ENCODE results near the gene USH1C. TPM values are rescaled to one million over a fixed set of nuclear protein-coding genes. Genes with fewer than 3 reads are reported as not detected.

The USH1C gene
- total and polyA plus RNA-seq, 12 donors = 0.22 to 1.9 (median 0.97) TPM; not detected in 9

DNA sequence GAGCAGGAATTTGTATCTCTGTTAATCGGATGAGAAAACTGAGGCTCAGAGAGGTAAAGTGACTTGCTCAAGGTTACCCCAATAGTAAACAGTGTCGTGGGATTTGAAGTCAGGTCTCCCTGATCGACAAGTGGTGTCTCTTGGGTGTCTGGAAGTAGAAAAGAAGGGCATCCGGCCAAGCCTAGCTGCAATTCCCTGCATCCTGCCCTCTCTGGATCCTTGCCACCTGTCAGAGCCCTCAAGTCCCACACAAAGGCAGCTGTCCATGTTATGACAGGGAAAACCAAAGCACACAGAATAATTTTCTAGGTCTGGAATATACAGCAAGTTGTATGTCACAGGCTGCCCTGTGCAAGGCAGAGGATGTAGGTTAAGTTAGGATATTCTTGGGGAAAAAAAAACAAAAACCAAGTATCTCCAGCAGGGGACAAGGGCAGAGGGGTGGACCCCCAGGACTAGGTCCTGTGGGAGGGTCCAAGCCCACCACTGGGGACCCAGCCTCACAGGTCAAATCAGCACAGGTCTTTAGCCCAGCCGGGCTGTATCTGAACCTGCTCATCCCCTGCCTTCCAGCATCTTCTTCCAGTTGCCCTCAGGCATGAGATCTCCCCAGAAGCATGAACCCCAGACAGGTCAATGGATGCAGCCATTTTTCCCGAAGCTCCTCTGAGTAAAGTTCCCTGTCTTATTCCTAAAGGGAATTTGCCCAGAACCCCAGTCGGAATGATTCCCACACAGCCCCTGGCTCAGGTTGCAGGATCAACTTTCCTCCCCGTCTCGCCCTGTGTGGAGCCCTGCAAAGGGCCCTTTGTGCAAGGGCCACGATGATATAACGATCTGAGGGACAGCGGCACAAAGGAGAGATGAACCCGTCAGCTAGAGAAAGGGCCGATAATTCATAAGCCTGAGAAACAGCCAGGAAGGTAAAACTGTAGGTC is 15.0 kb downstream of the USH1C start:
- DNase-seq = peak in 1 of 2 donors; percentile 26
- 65 to 69% methylated on average over 14 of the region's 14 CpGs for WGBS, 2 donors
- peak in 5 of 8 donors; percentile 10 to 69 (median 42) for ATAC-seq
- no peak overlapping the region for H3K4me3 ChIP-seq
- no peak overlapping the region for H3K27ac ChIP-seq
- H3K36me3 ChIP-seq = no peaks in the 10 kb centered on the region
- intact Hi-C loops (cut with DNase I) = loop anchor here in 1 of 10 donors (2.0 kb wide), 1 partner anchor 144 kb away; no protein-coding TSS in a partner anchor
- H3K9me3 ChIP-seq = no peaks in the 10 kb centered on the region
- TF ChIP-seq, protein P1, sequence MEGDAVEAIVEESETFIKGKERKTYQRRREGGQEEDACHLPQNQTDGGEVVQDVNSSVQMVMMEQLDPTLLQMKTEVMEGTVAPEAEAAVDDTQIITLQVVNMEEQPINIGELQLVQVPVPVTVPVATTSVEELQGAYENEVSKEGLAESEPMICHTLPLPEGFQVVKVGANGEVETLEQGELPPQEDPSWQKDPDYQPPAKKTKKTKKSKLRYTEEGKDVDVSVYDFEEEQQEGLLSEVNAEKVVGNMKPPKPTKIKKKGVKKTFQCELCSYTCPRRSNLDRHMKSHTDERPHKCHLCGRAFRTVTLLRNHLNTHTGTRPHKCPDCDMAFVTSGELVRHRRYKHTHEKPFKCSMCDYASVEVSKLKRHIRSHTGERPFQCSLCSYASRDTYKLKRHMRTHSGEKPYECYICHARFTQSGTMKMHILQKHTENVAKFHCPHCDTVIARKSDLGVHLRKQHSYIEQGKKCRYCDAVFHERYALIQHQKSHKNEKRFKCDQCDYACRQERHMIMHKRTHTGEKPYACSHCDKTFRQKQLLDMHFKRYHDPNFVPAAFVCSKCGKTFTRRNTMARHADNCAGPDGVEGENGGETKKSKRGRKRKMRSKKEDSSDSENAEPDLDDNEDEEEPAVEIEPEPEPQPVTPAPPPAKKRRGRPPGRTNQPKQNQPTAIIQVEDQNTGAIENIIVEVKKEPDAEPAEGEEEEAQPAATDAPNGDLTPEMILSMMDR (IDR thresholded peaks at IDR 0.05) = no peak
- peaks cover 0 to 20% (median 0%) of the 10 kb centered on the region in 9 donors for H3K4me1 ChIP-seq
- H3K27me3 ChIP-seq = peaks cover 0 to 18% (median 5%) of the 10 kb centered on the region in 7 donors

DNA sequence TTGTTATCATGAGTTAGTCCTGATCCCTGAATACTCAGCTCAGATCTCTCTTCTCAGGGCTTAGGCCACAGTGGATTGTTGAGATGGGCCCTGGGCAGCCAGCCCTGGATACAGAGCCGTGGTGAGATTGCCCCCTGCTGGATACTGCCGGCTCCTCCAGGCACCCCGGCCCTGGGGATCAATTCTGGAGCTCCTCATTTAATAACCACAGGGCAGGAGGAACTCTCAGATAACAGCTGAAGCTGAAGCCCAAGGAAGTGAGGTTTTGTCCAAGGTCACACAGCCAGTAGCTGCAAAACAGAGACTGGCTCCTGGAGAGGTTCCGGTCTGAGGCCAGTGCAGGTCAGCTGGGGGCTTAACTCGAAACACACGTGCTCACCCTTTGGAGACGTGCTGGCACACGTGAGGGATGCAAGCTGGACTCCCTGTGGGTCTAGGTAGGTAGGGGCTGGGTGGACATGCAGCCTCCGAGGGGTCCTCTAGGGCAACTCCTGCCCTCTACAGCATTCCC is 16.0 kb downstream of the USH1C start:
- no peaks in the 10 kb centered on the region for H3K9me3 ChIP-seq
- peak; percentile 47 to 49 for DNase-seq
- H3K27ac ChIP-seq = no peak overlapping the region
- intact Hi-C loops (cut with DNase I) = loop anchor here in 1 of 10 donors (2.0 kb wide), 1 partner anchor 143 kb away; no protein-coding TSS in a partner anchor
- H3K4me3 ChIP-seq = no peak overlapping the region
- peak in 7 of 8 donors; percentile 66 to 85 (median 77) for ATAC-seq
- no peaks in the 10 kb centered on the region for H3K36me3 ChIP-seq
- TF ChIP-seq, protein P1 (IDR thresholded peaks at IDR 0.05) = peak; percentile 30 to 78 (median 72)
- WGBS, 2 donors = 54 to 70% methylated on average over 9 of the region's 9 CpGs
- H3K4me1 ChIP-seq = peaks cover 0 to 20% (median 0%) of the 10 kb centered on the region in 9 donors
- H3K27me3 ChIP-seq = peaks cover 0 to 9% (median 0%) of the 10 kb centered on the region in 7 donors

DNA sequence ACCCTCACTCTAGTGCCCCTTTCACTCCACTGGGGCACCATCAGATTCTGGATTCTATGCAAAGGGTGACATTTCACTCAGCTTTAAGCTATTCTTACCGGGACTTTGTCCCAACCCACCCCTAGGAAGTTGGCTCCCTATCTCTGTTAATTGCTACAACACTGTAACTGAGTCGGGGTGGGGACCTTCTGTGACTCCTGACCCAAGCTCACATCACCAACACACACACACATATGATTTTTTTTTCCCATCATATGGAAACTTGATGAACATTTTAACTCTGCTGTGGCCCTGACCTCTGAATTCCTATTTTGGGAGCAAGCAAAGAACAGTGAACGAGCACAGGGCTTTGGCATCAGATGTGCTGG is 16.6 kb downstream of the USH1C start:
- no peaks in the 10 kb centered on the region for H3K36me3 ChIP-seq
- no peaks in the 10 kb centered on the region for H3K9me3 ChIP-seq
- DNase-seq (no peak), ATAC-seq (no peak)
- intact Hi-C loops (cut with DNase I) = no loop called here
- H3K27me3 ChIP-seq = peaks cover 0 to 4% (median 0%) of the 10 kb centered on the region in 7 donors
- peaks cover 0 to 20% (median 0%) of the 10 kb centered on the region in 9 donors for H3K4me1 ChIP-seq
- TF ChIP-seq, protein P1 (IDR thresholded peaks at IDR 0.05) = no peak
- no peak overlapping the region for H3K4me3 ChIP-seq
- 77 to 82% methylated on average over 3 of the region's 3 CpGs for WGBS, 2 donors
- H3K27ac ChIP-seq = no peak overlapping the region

DNA sequence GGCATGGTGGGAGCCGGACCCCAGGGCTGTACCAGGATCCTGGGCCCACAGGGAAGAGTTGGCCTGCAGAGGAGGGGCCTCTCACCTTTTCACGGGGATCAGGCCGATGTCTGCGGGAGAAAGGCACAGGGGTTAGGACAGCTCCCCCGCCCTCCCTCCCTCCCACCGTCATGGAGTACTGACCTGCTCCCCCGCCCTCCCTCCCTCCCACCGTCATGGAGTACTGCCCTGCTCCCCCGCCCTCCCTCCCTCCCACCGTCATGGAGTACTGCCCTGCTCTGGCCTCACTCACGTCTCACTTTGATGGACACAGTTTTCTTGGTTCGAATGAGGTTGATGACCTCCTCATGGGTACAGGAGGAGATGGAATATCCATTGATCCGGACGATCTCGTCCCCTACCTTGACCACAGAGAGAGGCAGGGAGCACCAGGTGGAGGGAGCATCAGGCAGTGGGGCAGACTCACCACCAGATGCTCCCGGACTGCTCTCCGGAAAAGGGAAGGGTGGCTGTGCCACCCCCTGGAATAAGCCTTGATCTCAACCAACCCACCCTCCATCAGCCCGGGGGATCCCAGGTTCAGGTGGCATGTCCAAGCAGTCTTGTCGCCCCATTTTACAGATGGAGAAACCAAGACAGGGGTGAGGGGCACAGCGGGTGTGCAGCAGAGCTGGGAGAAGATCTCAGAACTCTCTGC is 17.1 kb downstream of the USH1C start:
- Histone ChIP-seq H3K4me1 (peaks cover 0 to 20% (median 0%) of the 10 kb centered on the region in 9 donors), H3K27ac (no peak overlapping the region), H3K36me3 (no peaks in the 10 kb centered on the region), H3K27me3 (peaks cover 0 to 4% (median 0%) of the 10 kb centered on the region in 7 donors), H3K4me3 (no peak overlapping the region), H3K9me3 (no peaks in the 10 kb centered on the region)
- DNase-seq (no peak), ATAC-seq (no peak)
- WGBS, 2 donors = 80 to 85% methylated on average over 20 of the region's 20 CpGs
- TF ChIP-seq, protein P1 (IDR thresholded peaks at IDR 0.05) = no peak
- intact Hi-C loops (cut with DNase I) = no loop called here
